HCT116 (cell line): Measurements from ENCODE around the gene SNX25. TPM values are rescaled to one million over a fixed set of nuclear protein-coding genes. Genes with fewer than 3 reads are reported as not detected.

ENCODE experiments used
- ATAC-seq: fragments of 200-7000 bp; cut with Tn5 transposase; 2 replicates; pipeline ENCODE4 v1.9.1; 2020; ENCODE audit warnings: mild to moderate bottlenecking, moderate library complexity
- BruUV-seq: library from RNA; stranded (reverse); fragments of 400-500 nt; replicated peaks from 2 replicates; lab custom pipeline; 2021; lab: Mats Ljungman, UMichigan
- CTCF ChIA-PET: fragments of 300-600 bp; sonication (Branson Sonifier 250); formaldehyde crosslinking; loops from one replicate; lab custom pipeline; 2021; ENCODE audit warnings: antibody characterized with exemption; lab: Charles Lee
- POLR2A ChIA-PET: fragments of 300-600, 350-600 bp; sonication (Branson Sonifier 250); formaldehyde crosslinking; loops from one replicate; lab custom pipeline; 2021; ENCODE audit warnings: antibody characterized with exemption; lab: Charles Lee
- RAD21 ChIA-PET, 2 experiments: fragments of 300-600 bp; sonication (Branson Sonifier 250); formaldehyde crosslinking; loops; one replicate each; lab custom pipeline; 2023; ENCODE audit warnings: low total read pairs in 2 of 2; ENCODE audit not compliant: uncharacterized antibody in 2 of 2, unreplicated experiment in 2 of 2, low non-redundant PET in 1 of 2; lab: Charles Lee
- DNase-seq: peaks from one replicate; pipeline ENCODE4 v3.0.0-alpha.2; 2010; ENCODE audit warnings: low read depth, low spot score
- H2AFZ ChIP-seq: fragments of 200-600 bp; shearing (Covaris generic), sonication (generic); 2 replicates; pipeline ENCODE4 v1.6.1; 2017; ENCODE audit warnings: low read depth, mixed run types, mixed read lengths, antibody characterized with exemption, low read length; ENCODE audit not compliant: poor library complexity, severe bottlenecking
- H3K27ac ChIP-seq: 2 replicates; pipeline ENCODE4 v1.5.1; 2012; ENCODE audit warnings: low read depth, low read length
- H3K27me3 ChIP-seq: fragments of 200-600 bp; sonication (generic); 2 replicates; pipeline ENCODE4 v1.6.1; 2016; ENCODE audit warnings: mixed run types, low read length, mixed read lengths; ENCODE audit not compliant: insufficient read depth
- H3K36me3 ChIP-seq, 2 experiments: fragments of 200-500 bp in 1 of 2; fragments of 200-600 bp in 1 of 2; sonication (Bioruptor generic) in 1 of 2; sonication (generic) in 1 of 2; 2 replicates each; pipeline versions ENCODE4 v1.5.1 to v1.6.1; 2014 to 2016; ENCODE audit warnings: low read length in 2 of 2, inconsistent platforms in 1 of 2, mixed read lengths in 1 of 2, mixed run types in 1 of 2; ENCODE audit not compliant: insufficient read depth in 2 of 2, control insufficient read depth in 1 of 2
- H3K4me1 ChIP-seq, 2 experiments: fragments of 200-600 bp in 1 of 2; sonication (generic) in 1 of 2; 2 replicates each; pipeline versions ENCODE4 v1.5.1 to v1.6.1; 2012 to 2017; ENCODE audit warnings: low read length in 2 of 2, inconsistent platforms in 1 of 2, mild to moderate bottlenecking in 1 of 2, mixed read lengths in 1 of 2, mixed run types in 1 of 2, moderate library complexity in 1 of 2; ENCODE audit not compliant: insufficient read depth in 2 of 2, control insufficient read depth in 1 of 2
- H3K4me2 ChIP-seq: fragments of 200-600 bp; sonication (generic); 2 replicates; pipeline ENCODE4 v1.6.1; 2017; ENCODE audit warnings: mixed run types, low read length, mixed read lengths
- H3K4me3 ChIP-seq, 2 experiments: fragments of 200-600 bp in 1 of 2; sonication (generic) in 1 of 2; replicated peaks in 1 of 2; 2 replicates each; pipeline ENCODE4 v1.5.1; 2011 to 2016; ENCODE audit warnings: low read length in 2 of 2, control low read depth in 1 of 2, low read depth in 1 of 2, mild to moderate bottlenecking in 1 of 2, mixed read lengths in 1 of 2, mixed run types in 1 of 2
- H3K79me2 ChIP-seq: fragments of 200-600 bp; sonication (generic); 2 replicates; pipeline ENCODE4 v1.6.1; 2017; ENCODE audit warnings: mild to moderate bottlenecking, mixed run types, low read length, moderate library complexity, mixed read lengths; ENCODE audit not compliant: insufficient read depth
- H3K9ac ChIP-seq: fragments of 200-600 bp; sonication (generic); 2 replicates; pipeline ENCODE4 v1.6.1; 2016; ENCODE audit warnings: low read length, mixed read lengths
- H3K9me2 ChIP-seq: fragments of 200-600 bp; sonication (generic), shearing (Covaris generic); 2 replicates; pipeline ENCODE4 v1.6.1; 2017; ENCODE audit warnings: mixed run types, mild to moderate bottlenecking, moderate library complexity; ENCODE audit not compliant: insufficient read depth
- H3K9me3 ChIP-seq, 2 experiments: fragments of 200-500 bp in 1 of 2; fragments of 200-600 bp in 1 of 2; sonication (Bioruptor generic) in 1 of 2; sonication (generic) in 1 of 2; 2 replicates each; pipeline ENCODE4 v1.6.1; 2014 to 2017; ENCODE audit warnings: low read length in 2 of 2, mixed read lengths in 2 of 2, inconsistent platforms in 1 of 2, low read depth in 1 of 2, mild to moderate bottlenecking in 1 of 2, mixed run types in 1 of 2, moderate library complexity in 1 of 2; ENCODE audit not compliant: control insufficient read depth in 1 of 2, insufficient read depth in 1 of 2
- H4K20me1 ChIP-seq: fragments of 200-600 bp; sonication (generic), shearing (Covaris generic); 2 replicates; pipeline ENCODE4 v1.6.1; 2017; ENCODE audit warnings: mixed run types, mild to moderate bottlenecking, moderate library complexity; ENCODE audit not compliant: insufficient read depth
- EGR1 ChIP-seq: IDR thresholded peaks from 2 replicates; pipeline ENCODE4 v1.6.1; 2012; ENCODE audit warnings: low read depth
- ELF1 ChIP-seq: IDR thresholded peaks from 2 replicates; pipeline ENCODE4 v1.6.1; 2012; ENCODE audit warnings: low read depth, borderline replicate concordance
- POLR2AphosphoS5 ChIP-seq: IDR thresholded peaks from 2 replicates; pipeline ENCODE4 v1.6.1; 2011; ENCODE audit warnings: mild to moderate bottlenecking, low read depth, low read length, moderate library complexity
- RAD21 ChIP-seq: IDR thresholded peaks from 2 replicates; pipeline ENCODE4 v1.6.1; 2012; ENCODE audit warnings: low read depth, mild to moderate bottlenecking
- SIN3A ChIP-seq: IDR thresholded peaks from 2 replicates; pipeline ENCODE4 v1.6.1; 2012; ENCODE audit warnings: low read depth
- TCF7L2 ChIP-seq: IDR thresholded peaks from 2 replicates; pipeline ENCODE4 v1.7.0; 2011; ENCODE audit warnings: borderline replicate concordance, inconsistent platforms; ENCODE audit not compliant: insufficient read depth, insufficient read length; ENCODE audit errors: extremely low read depth
- intact Hi-C: fragments of 100-400 bp; cut with micrococcal nuclease; formaldehyde crosslinking; loops from 2 replicates; pipeline ENCODE4 v1.10.0; 2022
- total RNA-seq: library from RNA; stranded (reverse); gene quantifications from one replicate; pipeline ENCODE4 v1.2.1, GENCODE V29; 2021; ENCODE audit not compliant: unreplicated experiment
- TF ChIP-seq, protein P1 (sequence below), 3 experiments: fragments of 200-600 bp in 1 of 3; sonication (generic) in 1 of 3; IDR thresholded peaks in 2 of 3; conservative IDR thresholded peaks in 1 of 3; 2 replicates each; pipeline ENCODE4 v1.5.1; 2012 to 2017; ENCODE audit warnings: low read depth in 2 of 3, low read length in 2 of 3, antibody characterized with exemption in 1 of 3, borderline replicate concordance in 1 of 3, control low read depth in 1 of 3, mild to moderate bottlenecking in 1 of 3, mixed read lengths in 1 of 3, mixed run types in 1 of 3, moderate library complexity in 1 of 3; ENCODE audit not compliant: insufficient read depth in 1 of 3
- TF ChIP-seq, protein P2 (sequence below): IDR thresholded peaks from 2 replicates; pipeline ENCODE4 v1.6.1; 2012

Gene SNX25
- total RNA-seq, 1 experiment from 2014 or later: 20.9 TPM

DNA sequence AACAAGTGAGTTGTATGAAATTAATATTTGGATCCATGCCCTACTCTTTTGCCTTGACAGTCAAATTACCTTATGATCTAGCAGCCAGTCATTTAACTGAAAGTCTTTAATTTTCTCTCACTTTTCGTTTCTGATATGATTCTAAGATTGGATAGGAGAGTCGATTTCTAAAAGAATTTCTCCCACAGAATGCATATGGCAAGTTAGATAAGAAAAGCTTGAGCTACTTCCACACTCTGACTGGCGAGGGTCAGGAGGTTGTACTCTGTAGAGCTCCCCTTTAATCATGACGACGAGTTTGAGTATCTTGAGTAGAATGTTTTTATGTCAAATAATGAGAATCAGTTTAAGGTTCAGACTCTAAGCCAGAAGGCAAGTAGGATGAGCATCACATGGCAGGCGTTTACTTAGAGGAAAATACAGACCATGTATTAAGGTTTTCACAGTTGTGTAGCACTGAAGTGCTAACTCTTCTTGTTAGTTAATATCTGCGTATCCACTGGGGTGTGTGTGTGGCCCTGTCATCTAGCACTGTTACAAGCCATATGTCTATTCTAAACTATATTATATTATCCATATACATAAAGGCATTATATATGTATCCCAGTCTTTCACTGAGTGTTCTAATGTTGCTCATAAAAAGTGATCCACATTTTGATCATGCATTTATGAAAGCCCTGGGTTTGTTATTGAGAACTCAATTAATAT is 148.5 kb downstream of the SNX25 start:
- Histone ChIP-seq H3K9me3 (no peaks in the 10 kb centered on the region), H3K4me3 (no peak overlapping the region), H2AFZ (no peak overlapping the region), H3K9me2 (no peaks in the 10 kb centered on the region)
- CTCF ChIA-PET: no interaction called here
- RAD21 ChIA-PET: no interaction called here
- TF ChIP-seq RAD21 (no peak), ELF1 (no peak), SIN3A (no peak), EGR1 (no peak), TCF7L2 (no peak), POLR2AphosphoS5 (no peak)
- TF ChIP-seq, protein P1, sequence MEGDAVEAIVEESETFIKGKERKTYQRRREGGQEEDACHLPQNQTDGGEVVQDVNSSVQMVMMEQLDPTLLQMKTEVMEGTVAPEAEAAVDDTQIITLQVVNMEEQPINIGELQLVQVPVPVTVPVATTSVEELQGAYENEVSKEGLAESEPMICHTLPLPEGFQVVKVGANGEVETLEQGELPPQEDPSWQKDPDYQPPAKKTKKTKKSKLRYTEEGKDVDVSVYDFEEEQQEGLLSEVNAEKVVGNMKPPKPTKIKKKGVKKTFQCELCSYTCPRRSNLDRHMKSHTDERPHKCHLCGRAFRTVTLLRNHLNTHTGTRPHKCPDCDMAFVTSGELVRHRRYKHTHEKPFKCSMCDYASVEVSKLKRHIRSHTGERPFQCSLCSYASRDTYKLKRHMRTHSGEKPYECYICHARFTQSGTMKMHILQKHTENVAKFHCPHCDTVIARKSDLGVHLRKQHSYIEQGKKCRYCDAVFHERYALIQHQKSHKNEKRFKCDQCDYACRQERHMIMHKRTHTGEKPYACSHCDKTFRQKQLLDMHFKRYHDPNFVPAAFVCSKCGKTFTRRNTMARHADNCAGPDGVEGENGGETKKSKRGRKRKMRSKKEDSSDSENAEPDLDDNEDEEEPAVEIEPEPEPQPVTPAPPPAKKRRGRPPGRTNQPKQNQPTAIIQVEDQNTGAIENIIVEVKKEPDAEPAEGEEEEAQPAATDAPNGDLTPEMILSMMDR (IDR thresholded peaks at IDR 0.05 in 2 of 3, conservative IDR thresholded peaks at IDR 0.05 in 1 of 3; ENCODE audit: borderline replicate concordance in 1 of 3, insufficient read depth in 1 of 3, low read depth in 2 of 3, low read length in 2 of 3): no peak
- TF ChIP-seq, protein P2, sequence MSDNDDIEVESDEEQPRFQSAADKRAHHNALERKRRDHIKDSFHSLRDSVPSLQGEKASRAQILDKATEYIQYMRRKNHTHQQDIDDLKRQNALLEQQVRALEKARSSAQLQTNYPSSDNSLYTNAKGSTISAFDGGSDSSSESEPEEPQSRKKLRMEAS: no peak
- TF ChIP-seq, all 23 proteins: peak for 0
- Histone ChIP-seq H3K4me2 (no peak overlapping the region), H3K79me2 (no peaks in the 10 kb centered on the region), H3K27ac (no peak overlapping the region), H3K36me3 (no peaks in the 10 kb centered on the region), H3K9ac (no peak overlapping the region), H3K4me1 (peaks cover 0 to 8% of the 10 kb centered on the region in 2 experiments; a peak in 2 of 4 replicates), H4K20me1 (no peaks in the 10 kb centered on the region), H3K27me3 (no peaks in the 10 kb centered on the region)
- POLR2A ChIA-PET: no interaction called here
- BruUV-seq: no TSS peak
- DNase-seq (no peak), ATAC-seq (no peak)
- intact Hi-C loops: no loop called here
